ENCODE measurements around the gene MMEL1.

MMEL1 gene

DNA sequence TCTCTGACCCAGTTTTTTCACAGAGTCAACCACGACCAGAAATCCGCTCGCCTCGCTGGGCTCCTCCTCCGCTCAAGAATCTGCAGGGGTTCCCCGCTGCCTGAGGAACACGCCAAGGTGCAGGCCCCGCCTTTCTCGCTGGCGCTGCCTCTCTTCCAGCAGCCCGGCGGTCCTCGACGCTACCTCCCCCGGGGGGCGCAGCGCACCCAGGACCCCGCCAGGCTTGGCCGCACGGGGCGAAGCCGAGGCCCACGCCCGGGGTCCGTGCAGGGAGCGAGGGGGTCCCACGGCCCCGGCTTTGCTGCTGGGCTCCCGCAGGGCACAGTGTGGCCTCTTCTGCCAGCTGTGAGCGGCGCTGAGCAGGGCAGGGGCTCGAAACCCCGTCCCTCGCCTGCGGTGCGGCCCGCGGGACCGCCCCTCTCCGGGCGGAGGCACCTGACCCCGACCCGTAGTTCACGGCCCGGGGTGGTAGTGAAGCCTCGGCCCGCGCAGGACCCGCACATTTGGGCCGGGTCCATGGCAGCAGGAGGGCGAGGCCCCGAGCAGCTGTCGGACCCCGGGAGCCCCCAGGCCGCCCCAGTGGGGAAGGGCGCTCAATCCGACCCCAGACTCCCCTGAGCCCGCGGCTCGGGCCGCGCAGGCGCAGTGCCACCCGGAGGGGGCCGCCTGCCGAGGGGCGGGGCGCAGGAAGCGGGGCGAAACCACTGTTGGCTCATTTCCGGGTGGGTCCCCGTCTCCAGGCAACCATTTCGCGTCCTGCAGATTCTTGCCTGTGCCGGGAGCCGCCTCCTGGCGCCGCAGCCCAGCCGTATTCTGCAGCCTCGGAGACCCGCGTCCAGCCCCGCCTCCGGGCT, 10.0 kb upstream of the MMEL1 start:
- Histone ChIP-seq H3K9me3 (ENCODE audit: severe bottlenecking) (peaks cover 11% of the 10 kb centered on the region), H3K36me3 (ENCODE audit: low read depth) (no peaks in the 10 kb centered on the region), H3K27ac (ENCODE audit: poor library complexity, severe bottlenecking) (peak overlapping the region; percentile 34), H3K4me1 (ENCODE audit: insufficient read depth, poor library complexity, severe bottlenecking) (no peaks in the 10 kb centered on the region), H3K4me3 (ENCODE audit: severe bottlenecking) (peak overlapping the region; percentile 68), H3K27me3 (ENCODE audit: insufficient read depth, poor library complexity, severe bottlenecking) (no peaks in the 10 kb centered on the region)
- DNase-seq (ENCODE audit: low spot score): peak; percentile 90
- peak; percentile 77 for ATAC-seq (ENCODE audit: low read depth)
- TF ChIP-seq, protein P1, sequence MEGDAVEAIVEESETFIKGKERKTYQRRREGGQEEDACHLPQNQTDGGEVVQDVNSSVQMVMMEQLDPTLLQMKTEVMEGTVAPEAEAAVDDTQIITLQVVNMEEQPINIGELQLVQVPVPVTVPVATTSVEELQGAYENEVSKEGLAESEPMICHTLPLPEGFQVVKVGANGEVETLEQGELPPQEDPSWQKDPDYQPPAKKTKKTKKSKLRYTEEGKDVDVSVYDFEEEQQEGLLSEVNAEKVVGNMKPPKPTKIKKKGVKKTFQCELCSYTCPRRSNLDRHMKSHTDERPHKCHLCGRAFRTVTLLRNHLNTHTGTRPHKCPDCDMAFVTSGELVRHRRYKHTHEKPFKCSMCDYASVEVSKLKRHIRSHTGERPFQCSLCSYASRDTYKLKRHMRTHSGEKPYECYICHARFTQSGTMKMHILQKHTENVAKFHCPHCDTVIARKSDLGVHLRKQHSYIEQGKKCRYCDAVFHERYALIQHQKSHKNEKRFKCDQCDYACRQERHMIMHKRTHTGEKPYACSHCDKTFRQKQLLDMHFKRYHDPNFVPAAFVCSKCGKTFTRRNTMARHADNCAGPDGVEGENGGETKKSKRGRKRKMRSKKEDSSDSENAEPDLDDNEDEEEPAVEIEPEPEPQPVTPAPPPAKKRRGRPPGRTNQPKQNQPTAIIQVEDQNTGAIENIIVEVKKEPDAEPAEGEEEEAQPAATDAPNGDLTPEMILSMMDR (IDR thresholded peaks at IDR 0.05; ENCODE audit: poor library complexity, severe bottlenecking): peak; percentile 6

DNA sequence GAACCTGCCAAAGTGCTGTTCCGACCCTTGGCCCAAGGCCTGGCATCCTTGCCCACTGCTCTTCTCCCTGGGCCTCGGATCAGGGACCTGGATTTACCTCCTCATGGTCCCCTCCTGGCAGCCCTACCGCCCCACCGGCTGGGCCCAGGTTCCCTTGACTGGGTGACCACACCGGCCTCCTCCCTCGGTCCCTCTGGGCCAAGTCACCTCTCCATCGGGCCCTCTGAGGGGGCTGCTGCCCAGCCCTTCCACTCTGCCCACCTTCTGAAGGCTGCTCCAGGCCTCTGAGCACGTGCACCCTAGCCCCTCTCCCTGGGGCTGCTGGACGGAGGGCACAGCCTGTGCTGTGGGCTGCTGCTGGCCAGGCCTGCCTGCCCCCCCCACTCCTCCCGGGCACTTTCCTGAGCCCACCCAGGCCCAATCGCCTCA, 9.3 kb upstream of the MMEL1 start:
- peak; percentile 17 for ATAC-seq (ENCODE audit: low read depth)
- no peaks in the 10 kb centered on the region for H3K4me1 ChIP-seq (ENCODE audit: insufficient read depth, poor library complexity, severe bottlenecking)
- no peaks in the 10 kb centered on the region for H3K27me3 ChIP-seq (ENCODE audit: insufficient read depth, poor library complexity, severe bottlenecking)
- peak overlapping the region; percentile 34 for H3K27ac ChIP-seq (ENCODE audit: poor library complexity, severe bottlenecking)
- TF ChIP-seq, protein P1 (IDR thresholded peaks at IDR 0.05; ENCODE audit: poor library complexity, severe bottlenecking): no peak
- DNase-seq (ENCODE audit: low spot score): peak; percentile 41
- no peaks in the 10 kb centered on the region for H3K36me3 ChIP-seq (ENCODE audit: low read depth)
- H3K9me3 ChIP-seq (ENCODE audit: severe bottlenecking): peaks cover 6% of the 10 kb centered on the region
- H3K4me3 ChIP-seq (ENCODE audit: severe bottlenecking): peak overlapping the region; percentile 68

DNA sequence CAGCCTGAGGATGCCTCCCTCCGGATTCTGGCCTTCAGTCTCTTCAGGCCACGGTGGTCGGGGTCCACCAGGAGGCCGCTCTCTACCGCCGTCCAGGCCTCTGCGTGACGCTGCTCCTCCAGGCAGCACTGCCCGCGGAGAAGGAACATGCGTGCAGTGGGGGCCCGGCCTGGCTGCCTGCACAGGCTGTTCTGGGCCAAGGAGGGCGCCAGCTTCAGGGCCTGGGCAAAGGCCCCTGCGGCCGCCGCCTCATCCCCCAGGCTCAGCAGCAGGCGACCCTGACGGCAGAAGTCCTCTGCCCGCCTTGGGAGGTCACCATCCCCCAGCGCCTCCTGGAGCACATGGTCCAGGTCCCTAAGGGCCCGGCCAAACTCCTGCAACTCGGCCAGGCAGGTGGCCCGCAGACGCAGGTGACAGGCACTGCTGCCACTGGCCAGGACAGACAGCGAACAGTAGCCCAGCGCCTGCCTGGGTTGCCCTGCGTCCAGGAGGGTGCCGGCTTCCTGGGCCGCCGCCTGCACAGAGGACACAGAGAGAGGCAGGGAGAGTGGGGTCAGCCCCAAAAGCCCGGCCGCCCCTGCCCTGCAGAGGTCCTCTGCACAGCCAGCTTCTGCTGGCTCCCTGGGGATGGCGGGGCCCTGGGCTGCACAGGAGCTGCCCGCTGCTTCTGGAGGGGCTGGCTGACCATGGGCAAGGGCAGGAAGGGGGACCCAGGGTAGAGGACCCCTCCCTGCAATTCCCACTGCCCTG, 8.7 kb upstream of the MMEL1 start:
- ATAC-seq (ENCODE audit: low read depth) (no peak), DNase-seq (ENCODE audit: low spot score) (peak; percentile 67)
- peaks cover 6% of the 10 kb centered on the region for H3K9me3 ChIP-seq (ENCODE audit: severe bottlenecking)
- peak overlapping the region; percentile 68 for H3K4me3 ChIP-seq (ENCODE audit: severe bottlenecking)
- H3K27ac ChIP-seq (ENCODE audit: poor library complexity, severe bottlenecking): peak overlapping the region; percentile 34
- H3K36me3 ChIP-seq (ENCODE audit: low read depth): no peaks in the 10 kb centered on the region
- no peaks in the 10 kb centered on the region for H3K27me3 ChIP-seq (ENCODE audit: insufficient read depth, poor library complexity, severe bottlenecking)
- TF ChIP-seq, protein P1 (IDR thresholded peaks at IDR 0.05; ENCODE audit: poor library complexity, severe bottlenecking): no peak
- no peaks in the 10 kb centered on the region for H3K4me1 ChIP-seq (ENCODE audit: insufficient read depth, poor library complexity, severe bottlenecking)

DNA sequence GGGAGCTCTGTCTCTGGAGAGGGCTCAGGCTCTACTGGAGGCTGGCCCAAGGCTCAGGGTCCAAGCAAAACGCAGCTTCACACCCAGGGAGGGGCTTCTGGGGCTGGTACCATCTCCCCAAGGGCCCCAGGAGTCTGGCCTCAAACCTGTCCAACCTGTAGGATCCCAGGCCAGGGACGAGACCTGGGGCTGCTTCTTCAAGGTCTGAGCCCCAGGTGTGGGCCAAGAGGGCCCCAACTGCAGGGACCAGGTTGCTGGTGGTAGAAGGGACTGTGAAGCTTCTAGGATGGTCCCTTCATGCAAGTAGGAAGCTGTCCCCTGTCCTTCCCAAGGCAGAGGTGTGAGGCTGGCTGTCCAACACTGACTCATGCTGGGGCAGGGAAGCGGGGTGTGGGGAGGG, 7.8 kb upstream of the MMEL1 start:
- DNase-seq (ENCODE audit: low spot score) (no peak), ATAC-seq (ENCODE audit: low read depth) (no peak)
- H3K9me3 ChIP-seq (ENCODE audit: severe bottlenecking): peaks cover 11% of the 10 kb centered on the region
- no peak overlapping the region for H3K27ac ChIP-seq (ENCODE audit: poor library complexity, severe bottlenecking)
- no peaks in the 10 kb centered on the region for H3K4me1 ChIP-seq (ENCODE audit: insufficient read depth, poor library complexity, severe bottlenecking)
- no peak overlapping the region for H3K4me3 ChIP-seq (ENCODE audit: severe bottlenecking)
- TF ChIP-seq, protein P1 (IDR thresholded peaks at IDR 0.05; ENCODE audit: poor library complexity, severe bottlenecking): no peak
- no peaks in the 10 kb centered on the region for H3K27me3 ChIP-seq (ENCODE audit: insufficient read depth, poor library complexity, severe bottlenecking)
- no peaks in the 10 kb centered on the region for H3K36me3 ChIP-seq (ENCODE audit: low read depth)

Measured in RWPE2 (cell line).